Mucosa of stomach (tissue), 1 donor: Measurements from ENCODE around the gene CDH4.

ENCODE experiments used
- H3K27me3 ChIP-seq: one replicate; pipeline ENCODE4 v1.7.0; 2013; ENCODE audit warnings: mild to moderate bottlenecking, low read length; ENCODE audit not compliant: control insufficient read depth, insufficient read depth
- H3K36me3 ChIP-seq: one replicate; pipeline ENCODE4 v1.7.0; 2013; ENCODE audit warnings: low read length; ENCODE audit not compliant: control insufficient read depth, insufficient read depth
- H3K4me1 ChIP-seq: one replicate; pipeline ENCODE4 v1.7.0; 2013; ENCODE audit warnings: mild to moderate bottlenecking, low read length; ENCODE audit not compliant: control insufficient read depth, insufficient read depth
- H3K4me3 ChIP-seq: one replicate; pipeline ENCODE4 v1.7.0; 2013; ENCODE audit warnings: low read length
- H3K9ac ChIP-seq: one replicate; pipeline ENCODE4 v1.7.0; 2013; ENCODE audit warnings: mild to moderate bottlenecking, low read length, moderate library complexity
- H3K9me3 ChIP-seq: one replicate; pipeline ENCODE4 v1.7.0; 2013; ENCODE audit warnings: mild to moderate bottlenecking, low read length, moderate library complexity; ENCODE audit not compliant: control insufficient read depth
- donor health status: Pancreatic carcinoma.

Gene CDH4

DNA sequence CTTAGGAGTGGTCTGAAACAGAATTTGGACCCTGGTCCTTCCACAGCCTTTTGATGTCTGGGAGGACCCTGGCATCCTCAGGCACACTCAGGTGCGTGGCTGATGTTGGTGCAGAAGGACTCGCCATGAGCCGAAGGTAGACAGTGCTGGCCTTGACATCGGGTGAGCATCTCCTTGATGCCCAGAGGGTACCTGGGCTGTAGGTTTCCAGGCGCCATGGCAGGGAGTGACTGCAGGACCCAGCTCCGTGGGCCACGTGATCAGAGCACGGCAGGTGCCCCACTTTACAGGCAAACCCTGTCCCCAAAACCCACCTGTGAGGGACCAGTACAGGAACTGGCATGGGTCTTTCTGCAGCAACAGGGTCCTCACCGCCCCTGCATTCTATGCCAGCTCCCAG, 319.2 kb downstream of the CDH4 start:
- H3K4me3 ChIP-seq, result no peak overlapping the region
- no peaks in the 10 kb centered on the region for H3K27me3 ChIP-seq
- no peak overlapping the region for H3K9ac ChIP-seq
- no peaks in the 10 kb centered on the region for H3K4me1 ChIP-seq
- H3K9me3 ChIP-seq, result no peaks in the 10 kb centered on the region
- no peaks in the 10 kb centered on the region for H3K36me3 ChIP-seq

DNA sequence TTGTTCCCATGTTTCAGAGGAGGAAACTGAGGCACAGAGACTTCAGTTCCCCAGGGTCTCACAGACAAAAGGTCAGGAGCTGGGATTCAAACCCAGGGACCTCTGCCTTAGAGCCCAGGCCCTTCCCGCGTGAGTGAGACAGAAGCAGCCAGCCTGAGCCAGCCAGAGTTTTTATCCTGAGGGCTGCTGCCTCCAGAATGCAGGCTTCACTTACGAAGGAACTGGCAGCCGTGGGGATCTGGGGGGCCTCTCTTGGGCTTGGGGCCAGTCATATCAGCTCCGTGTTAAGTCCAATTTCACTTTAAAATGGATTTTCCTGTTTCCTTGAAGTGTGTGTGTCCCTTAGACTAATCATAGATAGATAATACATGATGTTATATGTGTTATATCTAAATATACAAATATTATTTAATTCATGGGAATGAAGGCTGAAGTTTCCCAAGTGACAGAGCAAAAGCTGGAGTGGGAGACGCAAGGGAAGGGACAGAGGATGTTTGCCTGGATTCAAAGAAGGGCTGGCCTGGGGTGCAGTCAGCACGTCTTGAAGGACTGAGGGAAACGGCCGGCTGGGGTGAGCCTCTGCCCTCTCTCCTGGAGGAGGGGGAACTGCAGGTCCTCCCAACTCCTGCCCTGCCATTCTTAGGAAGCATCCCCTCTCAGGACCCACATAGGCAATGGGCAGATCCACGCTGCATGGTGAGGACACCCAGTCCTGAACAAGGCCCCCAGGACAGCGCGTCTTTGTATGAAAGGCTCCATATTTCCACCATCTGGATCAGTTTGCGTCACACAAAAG, 320.1 kb downstream of the CDH4 start:
- Histone ChIP-seq H3K4me3 (no peak overlapping the region), H3K36me3 (no peaks in the 10 kb centered on the region), H3K27me3 (no peaks in the 10 kb centered on the region), H3K4me1 (no peaks in the 10 kb centered on the region), H3K9me3 (no peaks in the 10 kb centered on the region), H3K9ac (no peak overlapping the region)

DNA sequence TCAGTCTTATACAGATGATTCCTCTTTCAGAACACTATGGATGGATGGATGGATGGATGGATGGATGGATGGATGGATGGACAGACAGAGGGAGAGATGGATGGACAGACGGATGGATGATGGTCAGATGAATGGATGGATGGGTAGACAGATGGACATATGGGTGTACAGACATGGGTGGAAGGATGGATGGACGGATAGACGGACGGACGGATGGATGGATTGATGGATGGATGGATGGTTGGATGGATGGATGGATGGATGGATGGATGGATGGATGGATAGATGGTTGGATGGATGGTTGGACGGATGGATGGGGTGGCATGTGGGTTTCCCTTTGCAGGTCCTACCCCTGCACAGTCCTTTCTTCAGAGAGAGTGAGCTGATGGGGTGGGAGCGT, 320.7 kb downstream of the CDH4 start:
- Histone ChIP-seq H3K9ac (no peak overlapping the region), H3K36me3 (no peaks in the 10 kb centered on the region), H3K4me3 (no peak overlapping the region), H3K27me3 (no peaks in the 10 kb centered on the region), H3K4me1 (no peaks in the 10 kb centered on the region), H3K9me3 (no peaks in the 10 kb centered on the region)

DNA sequence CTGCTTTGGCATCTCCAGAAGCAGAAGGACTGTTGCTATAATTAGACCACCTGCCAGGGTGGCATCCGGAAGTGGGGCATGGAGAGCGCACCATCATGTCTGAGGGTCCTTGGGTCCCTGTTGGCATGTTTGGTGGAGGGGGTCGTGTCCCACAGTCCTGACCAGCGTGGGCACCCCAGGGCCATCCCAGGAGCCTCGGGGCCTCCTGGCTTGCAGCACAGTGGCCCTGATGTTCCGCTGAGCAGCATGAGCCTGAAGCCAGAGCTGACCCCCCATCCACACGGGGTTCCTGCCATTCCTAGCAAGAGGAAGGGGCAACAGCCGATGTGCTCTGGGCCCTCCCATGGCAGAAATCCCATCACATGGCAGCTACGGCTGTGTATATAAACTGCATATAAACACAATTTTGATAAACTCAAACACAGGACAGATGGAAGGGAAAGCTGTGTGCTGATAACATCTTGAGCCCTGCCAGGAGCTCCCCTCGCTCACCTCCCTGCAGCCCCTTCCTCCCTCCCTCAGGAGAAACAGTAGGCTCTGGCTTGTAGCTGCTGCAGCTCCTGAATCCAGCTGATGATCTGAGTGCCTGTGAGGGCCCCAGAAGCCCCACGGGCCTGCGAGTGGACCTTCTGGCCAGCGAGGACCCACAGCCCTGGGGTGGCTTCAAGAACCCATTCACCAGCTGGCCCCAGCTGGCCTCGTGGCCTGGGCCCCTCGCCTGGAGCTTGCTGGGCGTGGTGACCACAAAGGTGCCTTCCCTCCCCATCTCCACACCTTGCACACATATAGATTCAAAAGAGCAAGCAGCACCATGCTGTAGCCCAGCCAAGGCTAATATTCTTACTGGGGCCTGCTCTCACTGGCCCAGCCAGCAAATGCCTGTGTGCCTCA, 321.6 kb downstream of the CDH4 start:
- Histone ChIP-seq H3K9me3 (no peaks in the 10 kb centered on the region), H3K27me3 (no peaks in the 10 kb centered on the region), H3K4me1 (no peaks in the 10 kb centered on the region), H3K9ac (no peak overlapping the region), H3K4me3 (no peak overlapping the region), H3K36me3 (no peaks in the 10 kb centered on the region)

DNA sequence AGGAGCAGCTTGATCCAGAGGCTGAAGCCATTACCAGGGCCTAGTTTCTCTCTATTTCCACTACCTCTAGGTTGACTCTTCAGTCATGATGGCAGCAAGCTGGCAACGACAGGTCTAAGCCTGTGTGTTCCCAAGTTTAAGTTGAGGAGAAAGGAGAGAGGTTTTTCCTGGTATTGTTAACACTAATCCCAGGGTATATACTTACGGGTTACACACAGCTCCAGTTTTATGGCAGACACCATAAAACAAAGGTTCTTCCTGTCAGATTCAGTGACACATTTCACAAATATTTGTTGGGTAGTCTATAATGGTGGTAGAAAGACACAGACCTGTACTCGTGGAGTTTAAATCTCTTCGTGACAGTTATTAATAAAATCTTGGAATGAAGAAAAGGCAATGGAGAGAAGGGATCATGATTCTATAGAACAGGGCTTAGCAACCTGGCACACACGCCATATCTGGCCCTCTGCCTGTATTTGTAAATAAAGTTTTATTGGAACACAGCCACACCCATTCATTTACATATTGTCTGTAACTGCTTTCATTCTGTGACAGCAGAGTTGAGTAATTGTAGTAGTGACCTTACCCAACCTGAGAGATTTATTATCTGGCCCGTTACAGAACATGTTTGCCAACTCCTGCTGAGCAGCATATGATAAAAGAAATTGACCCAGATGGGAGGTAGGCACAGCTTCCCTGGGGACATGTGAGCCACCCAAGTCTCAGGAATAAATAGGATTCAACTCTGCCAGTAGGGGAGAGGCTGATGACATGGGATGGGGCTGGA, 323.3 kb downstream of the CDH4 start:
- Histone ChIP-seq H3K27me3 (no peaks in the 10 kb centered on the region), H3K9me3 (no peaks in the 10 kb centered on the region), H3K9ac (no peak overlapping the region), H3K4me1 (no peaks in the 10 kb centered on the region), H3K4me3 (no peak overlapping the region), H3K36me3 (no peaks in the 10 kb centered on the region)

DNA sequence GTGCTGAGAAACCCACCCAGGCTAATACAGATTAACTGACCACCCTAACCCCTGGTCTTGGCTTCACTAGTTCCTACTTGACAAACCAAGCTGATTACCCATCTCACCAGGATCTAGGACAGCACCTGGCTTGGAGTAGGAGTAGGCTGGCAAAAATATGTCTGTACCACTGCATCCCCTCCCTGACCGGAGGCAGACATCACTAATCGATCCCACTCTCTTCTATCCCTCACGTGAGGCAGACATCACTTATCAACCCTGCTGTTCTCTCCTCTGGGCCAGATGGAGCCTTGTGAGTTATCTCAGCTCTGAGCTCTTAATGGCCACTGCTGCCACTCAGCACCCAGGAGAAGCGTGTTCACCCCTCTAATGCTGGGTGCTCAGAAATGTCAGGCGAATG, 324.3 kb downstream of the CDH4 start:
- H3K9me3 ChIP-seq, result no peaks in the 10 kb centered on the region
- no peaks in the 10 kb centered on the region for H3K27me3 ChIP-seq

DNA sequence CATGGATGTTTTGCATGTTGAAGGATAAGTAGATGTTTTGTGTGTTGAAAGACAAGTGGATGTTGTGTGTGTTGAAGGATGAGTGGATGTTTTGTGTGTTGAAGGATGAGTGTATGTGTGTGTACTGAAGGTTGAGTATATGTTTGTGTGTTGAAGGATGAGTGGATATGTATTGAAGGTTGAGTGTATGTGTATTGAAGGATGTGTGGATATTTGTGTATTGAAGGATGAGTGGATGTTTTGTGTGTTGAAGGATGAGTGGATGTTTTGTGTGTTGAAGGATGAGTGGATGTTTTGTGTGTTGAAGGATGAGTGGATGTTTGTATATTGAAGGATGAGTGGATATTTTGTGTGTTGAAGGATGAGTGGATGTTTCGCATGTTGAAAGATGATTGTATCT, 325.0 kb downstream of the CDH4 start:
- Histone ChIP-seq H3K4me3 (no peak overlapping the region), H3K4me1 (no peaks in the 10 kb centered on the region), H3K27me3 (no peaks in the 10 kb centered on the region), H3K9me3 (no peaks in the 10 kb centered on the region), H3K9ac (no peak overlapping the region), H3K36me3 (no peaks in the 10 kb centered on the region)

More for the DNA sequence above, 324.3 kb downstream of the CDH4 start:
- Histone ChIP-seq H3K4me3 (no peak overlapping the region), H3K36me3 (no peaks in the 10 kb centered on the region), H3K4me1 (no peaks in the 10 kb centered on the region), H3K9ac (no peak overlapping the region)

DNA sequence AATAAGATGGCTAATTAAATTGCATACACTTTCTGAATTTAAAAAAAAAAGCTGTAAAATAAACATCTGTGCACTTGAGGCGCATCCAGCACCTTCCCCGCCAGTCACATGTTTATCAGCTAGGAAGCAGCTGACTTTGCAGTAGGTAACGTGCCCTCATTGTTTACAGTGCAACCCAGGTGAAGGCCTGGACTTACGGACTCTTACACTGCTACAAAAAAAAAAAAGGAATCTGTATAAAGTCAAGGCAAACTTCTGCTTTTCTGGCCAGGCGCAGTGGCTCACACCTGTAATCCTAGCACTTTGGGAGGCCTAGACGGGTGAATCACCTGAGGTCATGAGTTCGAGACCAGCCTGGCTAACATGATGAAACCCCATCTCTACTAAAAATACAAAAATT, 327.8 kb downstream of the CDH4 start:
- Histone ChIP-seq H3K9ac (no peak overlapping the region), H3K4me3 (no peak overlapping the region), H3K36me3 (no peaks in the 10 kb centered on the region), H3K9me3 (no peaks in the 10 kb centered on the region), H3K4me1 (no peaks in the 10 kb centered on the region), H3K27me3 (no peaks in the 10 kb centered on the region)

DNA sequence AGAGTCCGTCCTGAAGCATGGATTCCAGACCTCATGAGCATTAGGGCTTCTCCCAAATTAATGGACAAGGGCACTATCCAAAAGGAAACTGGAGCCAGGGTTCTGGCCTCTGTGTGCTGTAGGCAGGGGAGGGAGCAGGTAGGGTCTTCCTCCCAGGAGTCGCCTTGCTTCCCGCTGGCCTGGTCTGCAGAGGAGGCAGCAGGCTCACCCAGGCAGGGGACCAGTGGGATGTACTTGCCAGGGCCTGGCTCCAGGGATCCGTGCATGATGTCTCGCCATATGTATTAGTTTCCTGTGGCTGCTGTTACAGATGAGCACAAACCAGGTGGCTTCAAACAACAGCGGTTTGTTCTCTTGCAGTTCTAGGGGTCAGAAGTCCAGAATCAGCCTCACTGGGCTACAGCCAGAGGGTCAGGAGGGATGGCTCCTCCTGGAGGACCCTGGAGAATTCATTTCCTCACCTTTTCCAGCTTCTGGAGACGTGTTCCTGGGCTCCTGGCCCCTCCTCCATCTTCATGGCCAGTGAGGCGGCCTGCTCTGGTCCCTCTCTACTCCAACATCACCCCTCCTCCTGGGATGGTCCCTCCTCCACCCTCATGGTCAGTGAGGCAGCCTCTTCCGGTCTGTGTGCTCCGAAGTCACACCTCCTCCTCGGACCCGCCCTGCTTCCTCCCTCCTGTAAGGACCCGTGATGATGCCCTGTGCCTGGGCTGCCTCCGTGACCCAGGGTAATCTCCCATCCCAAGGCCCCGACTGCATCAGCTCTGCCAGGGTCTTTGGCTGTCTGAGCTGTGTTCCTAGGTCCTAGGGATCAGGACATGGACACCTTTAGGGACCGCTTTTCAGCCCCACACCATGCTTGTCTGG, 329.1 kb downstream of the CDH4 start:
- Histone ChIP-seq H3K9ac (no peak overlapping the region), H3K27me3 (no peaks in the 10 kb centered on the region)

DNA sequence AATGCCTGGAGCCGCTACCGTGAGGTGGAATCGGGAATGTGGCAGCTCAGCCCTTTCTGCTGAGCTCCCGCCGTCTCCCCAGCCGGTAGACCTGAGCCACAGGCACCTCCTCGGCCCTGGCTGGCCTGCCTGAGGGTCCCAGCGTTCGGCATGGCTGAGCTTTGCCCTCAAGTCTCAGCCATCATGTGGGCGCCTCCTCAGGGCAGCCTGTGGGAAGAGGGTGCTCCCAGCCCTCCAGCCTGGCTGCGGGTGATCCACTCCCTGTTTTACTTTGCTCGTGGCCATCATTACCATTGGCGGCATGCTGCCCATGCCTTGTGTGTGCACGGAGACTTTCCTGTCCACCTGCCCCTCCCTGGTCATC, 329.7 kb downstream of the CDH4 start:
- Histone ChIP-seq H3K9me3 (no peaks in the 10 kb centered on the region), H3K4me1 (no peaks in the 10 kb centered on the region), H3K4me3 (no peak overlapping the region), H3K36me3 (no peaks in the 10 kb centered on the region), H3K27me3 (no peaks in the 10 kb centered on the region), H3K9ac (no peak overlapping the region)

More for the DNA sequence above, 329.1 kb downstream of the CDH4 start:
- Histone ChIP-seq H3K4me1 (no peaks in the 10 kb centered on the region), H3K36me3 (no peaks in the 10 kb centered on the region), H3K4me3 (no peak overlapping the region), H3K9me3 (no peaks in the 10 kb centered on the region)

DNA sequence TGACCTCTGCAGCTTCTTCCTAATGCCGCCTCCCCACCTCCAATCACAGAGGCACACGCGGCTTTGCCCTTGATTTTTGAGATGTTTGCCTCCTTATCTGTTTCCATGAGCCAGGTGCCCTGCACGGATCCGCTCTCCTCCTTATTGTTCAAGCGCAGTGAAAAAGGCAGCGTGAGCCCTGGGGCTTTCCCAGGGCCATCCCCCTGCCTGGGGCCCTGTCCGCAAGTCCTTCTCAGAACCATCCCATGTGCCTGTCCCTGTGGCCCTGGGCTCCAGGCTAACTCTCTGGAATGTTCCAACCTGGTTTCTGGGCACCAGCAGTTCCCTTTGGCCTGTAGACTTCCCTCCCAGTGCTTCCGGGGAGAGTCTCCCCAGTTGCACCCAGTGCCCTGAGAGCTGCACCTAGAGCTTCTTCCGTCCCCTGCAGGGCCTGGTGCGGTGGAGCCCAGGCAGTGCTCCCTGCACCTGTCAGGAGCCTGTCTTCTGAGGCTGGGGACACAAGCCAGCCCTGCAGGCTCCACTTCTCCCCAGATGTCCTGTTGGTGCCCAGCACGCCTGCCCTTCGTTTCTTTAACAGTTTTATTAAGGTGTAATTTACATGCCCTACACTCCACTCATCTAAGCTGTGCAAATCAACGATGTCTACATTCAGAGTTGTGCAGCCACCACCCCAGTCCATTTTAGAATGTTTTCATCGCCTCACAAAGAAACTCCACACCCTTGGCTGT, 330.3 kb downstream of the CDH4 start:
- Histone ChIP-seq H3K4me3 (no peak overlapping the region), H3K4me1 (no peaks in the 10 kb centered on the region), H3K9ac (no peak overlapping the region), H3K9me3 (no peaks in the 10 kb centered on the region), H3K36me3 (no peaks in the 10 kb centered on the region), H3K27me3 (no peaks in the 10 kb centered on the region)
